HTERT RPE-1 (cell line): ENCODE measurements around the gene CTNND2.

ENCODE experiments used
- in situ Hi-C: fragments of 300-500 bp; cut with MboI; formaldehyde crosslinking; loops from 4 replicates; pipeline ENCODE4 v1.14.3; 2020; ENCODE audit warnings: low sequenced_read_pairs

The CTNND2 gene

DNA sequence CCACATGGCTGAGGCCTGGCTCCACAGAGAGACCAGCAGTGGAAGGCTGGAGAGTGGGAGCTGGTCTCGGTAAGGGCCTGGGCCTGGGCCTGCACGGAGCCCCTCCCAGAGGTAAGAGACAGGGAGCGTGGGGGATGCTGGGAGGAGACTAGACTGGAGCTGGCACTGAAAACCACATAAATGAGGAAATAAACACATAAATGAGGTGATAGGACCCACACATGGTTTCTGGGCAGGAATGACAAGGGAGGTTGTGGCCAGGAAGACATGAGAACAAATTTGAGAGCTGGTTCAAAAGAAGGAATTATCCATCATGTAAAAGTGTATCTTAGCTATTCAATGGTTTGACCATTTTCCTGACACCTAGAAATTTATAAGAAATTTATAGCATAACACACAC lies 691.5 kb downstream of the CTNND2 start:
- in situ Hi-C loops = no loop called here

DNA sequence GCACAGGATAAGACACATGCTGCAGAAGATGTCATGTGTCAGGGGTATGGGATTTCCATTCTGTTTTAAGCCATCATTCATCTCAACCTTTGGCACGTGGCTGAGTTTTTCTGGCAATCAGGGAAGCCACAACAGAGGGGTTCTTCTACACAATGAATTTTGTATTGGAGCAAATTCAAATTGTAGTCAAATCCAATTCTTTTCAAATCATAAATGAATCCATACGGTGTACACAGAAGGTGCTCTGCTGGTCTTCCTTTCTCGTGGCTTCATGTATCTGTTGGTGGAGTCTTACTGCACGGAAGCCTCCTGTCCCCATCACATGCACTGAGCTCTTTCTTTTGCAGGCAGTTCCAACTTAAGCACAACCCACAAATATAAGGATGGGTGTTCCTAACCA lies 706.5 kb downstream of the CTNND2 start:
- in situ Hi-C loops = no loop called here

DNA sequence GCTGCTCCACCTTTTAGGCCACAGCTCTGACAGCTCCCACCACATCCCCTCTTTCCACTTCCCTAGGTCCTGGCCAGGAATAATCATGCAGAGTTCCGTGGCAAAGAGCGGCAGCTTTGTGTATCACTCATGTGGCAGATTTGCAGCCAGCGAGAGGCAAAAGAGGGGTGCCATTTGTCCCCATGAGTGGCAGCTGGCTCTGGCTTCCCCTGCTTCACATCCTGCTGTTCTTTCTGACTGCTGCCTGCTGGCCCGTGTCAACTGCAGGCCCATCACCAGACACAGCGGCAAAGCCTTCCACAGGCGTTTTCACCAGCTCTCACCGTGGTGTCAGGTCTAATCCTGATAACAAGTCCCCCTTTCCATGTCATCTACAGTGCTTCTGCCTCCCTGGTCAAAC lies 712.6 kb downstream of the CTNND2 start:
- in situ Hi-C loops = no loop called here

DNA sequence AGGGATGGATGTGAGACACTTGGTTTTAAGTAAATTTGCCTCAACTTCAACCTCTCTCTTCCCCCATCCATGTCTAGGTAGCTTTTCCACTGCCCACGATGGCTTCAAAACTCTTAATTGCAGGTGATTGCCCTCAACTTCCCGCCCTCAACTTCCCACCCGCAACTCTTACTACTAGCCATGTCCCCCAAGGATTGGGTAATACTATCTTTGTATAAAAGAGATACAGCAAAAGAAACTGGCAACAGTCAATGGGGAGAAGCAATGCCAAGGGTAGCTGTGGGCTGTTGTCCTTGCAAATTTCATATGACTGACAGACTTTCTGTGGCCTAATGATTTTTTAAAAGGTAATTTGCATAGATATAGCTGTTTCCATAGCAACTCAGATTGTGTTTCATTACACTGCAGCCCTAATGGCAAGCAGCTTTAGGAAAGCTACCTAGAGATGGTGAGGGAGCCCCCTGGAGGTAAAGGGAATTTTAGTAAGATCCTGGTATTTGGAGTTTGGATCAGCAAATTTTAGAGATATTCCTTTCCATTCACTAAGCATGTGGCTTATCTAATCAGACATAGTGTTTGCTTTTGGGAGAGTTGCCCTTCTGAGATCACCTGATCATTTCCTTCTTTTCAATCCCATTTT lies 721.7 kb downstream of the CTNND2 start:
- in situ Hi-C loops = no loop called here

DNA sequence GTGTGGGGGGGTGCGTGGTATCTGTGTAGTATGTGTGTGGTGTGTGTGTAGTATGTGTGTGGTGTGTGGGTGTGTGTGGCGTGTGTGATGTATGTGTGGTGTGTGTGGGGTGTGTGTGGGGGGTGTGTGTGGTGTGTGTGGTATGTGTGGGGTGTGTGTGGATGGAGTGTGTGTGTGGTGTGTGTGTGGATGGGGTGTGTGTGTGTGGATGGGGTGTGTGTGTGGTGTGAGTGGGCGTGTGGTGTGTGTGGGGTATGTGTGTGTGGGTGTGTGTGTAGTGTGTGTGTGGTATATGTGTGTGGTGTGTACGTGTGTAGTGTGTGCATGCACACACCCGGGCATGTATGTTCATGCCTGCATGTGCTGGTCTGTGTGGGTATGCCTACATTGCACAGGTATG lies 722.3 kb downstream of the CTNND2 start:
- in situ Hi-C loops = no loop called here

DNA sequence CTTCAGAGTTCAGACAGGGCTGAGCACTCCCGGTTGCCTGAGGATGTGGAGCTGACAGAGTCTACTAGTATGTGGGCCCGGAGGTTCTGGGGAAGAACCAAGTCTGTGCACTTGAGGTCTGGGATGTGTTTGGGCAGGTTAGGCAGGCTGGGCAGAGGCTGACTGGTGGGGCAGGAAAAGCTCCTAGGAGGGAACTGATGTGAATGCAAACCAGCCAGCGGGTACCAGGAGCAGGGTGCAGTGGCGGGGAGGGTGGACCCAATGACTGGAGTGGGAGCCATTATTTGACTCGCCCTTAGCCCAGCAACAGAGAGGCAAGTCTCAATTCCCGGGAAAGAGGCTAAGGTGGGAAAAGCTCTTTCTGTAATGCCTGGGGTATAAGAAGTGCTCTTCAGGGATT lies 723.4 kb downstream of the CTNND2 start:
- in situ Hi-C loops = no loop called here

DNA sequence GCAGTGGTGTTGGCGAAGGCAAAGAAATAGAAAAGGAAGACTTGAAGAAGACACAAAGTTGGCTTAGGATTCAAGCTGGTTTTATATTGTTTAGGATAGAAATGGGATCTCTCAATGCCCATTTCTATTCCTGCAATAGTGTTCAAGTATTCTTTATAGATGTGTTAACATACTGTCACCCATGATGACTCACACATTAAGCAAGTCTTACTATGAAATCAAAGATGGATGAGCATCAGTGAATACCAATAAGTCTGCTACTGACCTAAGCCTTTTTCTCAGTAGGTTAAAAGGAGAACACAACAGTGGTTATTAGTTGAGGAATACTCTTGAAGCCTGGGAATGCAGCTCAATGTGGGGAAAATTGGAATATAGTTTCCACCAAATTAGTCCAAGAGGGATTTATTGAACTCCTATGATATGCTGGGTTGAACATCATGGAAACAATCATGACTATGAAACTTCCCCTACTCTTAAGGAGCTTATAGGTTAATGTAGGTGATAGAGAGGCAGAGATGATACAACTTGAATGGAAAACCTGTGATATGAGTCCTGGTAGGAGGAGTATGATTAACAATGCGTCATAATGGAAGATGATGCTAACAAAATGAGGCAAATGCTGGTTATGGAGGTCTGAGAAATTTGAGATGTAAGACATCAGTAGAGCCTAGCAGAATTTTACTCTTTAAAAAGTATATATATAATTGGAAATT lies 726.1 kb downstream of the CTNND2 start:
- in situ Hi-C loops = no loop called here

DNA sequence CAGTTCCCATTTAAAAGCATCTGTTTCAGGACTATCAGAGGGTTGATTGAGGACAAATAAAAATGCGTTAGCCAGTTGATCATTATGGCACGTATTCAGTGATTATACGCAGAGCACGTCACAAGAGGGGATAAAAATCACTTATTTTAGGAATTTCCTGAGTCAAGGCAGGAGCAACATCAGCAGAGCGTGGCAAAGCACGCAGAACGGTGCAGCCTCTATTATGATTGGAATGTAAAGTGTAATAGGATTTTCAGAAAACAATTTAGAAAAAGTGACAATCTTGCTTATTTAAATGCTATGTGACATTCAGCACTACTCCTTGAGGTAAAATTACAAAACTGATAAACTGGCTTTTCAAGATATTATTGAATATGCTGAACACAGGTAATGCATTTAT lies 729.7 kb downstream of the CTNND2 start:
- in situ Hi-C loops = no loop called here

DNA sequence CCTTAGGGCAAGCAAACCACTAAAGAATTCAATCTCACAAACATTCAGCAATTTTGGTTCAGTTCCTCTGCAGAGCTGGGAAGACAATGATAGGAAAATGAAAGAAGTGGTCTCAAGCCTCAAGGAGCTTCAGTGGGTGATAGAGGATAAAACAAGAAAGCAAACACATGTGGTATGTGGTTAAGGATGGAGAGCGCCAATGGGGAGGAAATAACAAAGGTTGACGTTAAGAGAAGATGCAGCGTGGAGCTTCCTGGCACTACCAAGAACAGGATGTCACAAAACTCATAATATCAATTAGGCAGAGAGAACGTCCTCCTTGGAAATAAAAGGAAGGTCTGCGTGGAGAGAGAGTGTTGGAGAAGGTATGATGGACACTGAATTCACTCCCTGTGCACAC lies 731.8 kb downstream of the CTNND2 start:
- in situ Hi-C loops = no loop called here

DNA sequence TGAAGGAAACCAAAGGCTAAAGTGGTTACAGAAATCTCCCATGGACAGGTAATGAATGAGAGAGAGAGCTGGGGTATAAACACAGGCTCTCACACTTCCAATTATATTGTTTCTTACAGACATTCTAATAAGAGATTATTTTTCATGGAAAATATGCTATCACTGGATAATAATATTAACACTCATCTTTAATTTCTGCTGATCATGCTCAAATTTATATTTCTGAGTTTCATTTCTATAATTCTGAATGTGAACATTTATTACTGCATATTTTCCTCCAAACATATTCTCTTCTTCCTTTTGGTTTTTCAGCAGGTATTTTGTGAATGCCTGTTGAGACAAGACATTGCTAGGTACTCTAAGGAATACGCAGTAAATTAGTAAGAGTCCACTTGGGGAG lies 733.0 kb downstream of the CTNND2 start:
- in situ Hi-C loops = no loop called here

DNA sequence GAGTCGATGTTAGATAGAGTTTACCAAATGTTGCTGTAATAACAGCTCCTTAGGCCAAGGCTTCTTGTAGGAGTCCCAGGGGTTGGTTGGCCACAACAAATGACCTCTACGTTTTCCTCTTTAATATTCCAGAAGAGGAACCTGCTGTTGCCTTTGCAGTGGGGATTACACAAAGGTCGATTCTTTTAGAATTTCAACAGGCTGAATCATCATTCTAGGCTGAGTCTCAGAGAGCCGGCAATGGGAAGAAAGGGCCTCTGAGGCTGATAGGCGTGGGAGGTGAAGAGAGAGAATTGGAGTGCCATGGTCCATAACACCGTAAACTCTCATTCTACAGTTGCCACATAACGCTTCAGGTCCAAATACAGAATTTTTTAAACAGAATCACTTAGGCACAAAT lies 737.3 kb downstream of the CTNND2 start:
- in situ Hi-C loops = no loop called here

DNA sequence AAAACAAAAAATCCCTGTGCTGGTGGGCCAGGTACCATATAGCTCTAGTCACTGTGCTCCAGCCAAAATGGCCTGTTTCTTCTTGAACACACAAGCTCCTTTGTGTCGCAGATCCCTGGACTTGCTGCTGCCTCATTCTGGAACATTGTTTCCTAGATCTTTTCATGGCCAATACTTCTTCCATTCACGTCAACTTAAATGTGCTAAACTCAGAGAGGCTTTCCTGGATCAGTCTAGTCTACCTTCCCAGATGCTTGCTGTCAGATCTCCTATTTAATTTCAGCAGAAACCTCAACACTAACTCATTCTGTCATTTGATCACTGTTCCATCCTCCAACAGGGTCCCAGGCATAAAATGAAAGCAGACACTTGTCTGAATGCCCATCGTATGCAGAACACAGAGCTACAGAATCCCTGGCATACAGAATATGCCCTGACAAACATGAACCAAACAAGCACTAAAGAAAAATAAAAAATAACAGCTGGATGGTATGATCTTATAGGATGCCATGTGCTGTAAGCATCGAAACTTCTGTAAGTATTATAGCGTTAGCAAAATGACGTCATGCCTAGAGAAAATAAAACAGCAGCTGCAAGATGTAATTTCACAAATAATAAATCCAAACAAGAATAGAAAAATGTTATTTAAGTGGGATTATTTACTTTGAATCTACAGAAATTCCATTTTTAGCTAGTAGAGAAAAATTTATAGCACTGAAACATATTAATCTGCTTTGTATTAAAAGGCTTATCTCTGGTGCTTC lies 739.5 kb downstream of the CTNND2 start:
- in situ Hi-C loops = no loop called here

DNA sequence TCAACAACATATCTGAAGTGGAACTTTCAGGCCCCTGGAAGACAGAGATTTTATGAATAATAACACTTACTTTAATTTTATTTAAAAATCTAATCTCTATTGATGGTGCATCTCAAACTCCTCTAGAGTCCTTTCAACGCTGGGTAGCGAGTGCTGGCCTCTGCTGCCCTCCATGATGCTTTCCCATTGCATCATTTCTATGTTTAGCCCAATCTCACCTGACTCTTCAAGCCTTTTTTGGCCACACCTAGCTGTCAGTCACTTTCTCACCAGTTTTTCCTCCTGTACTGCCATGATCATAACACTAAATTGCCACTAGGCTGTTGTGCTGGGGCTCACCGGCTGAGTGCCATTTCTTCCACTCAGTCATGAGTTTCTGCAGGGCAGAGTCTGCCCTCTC lies 747.1 kb downstream of the CTNND2 start:
- in situ Hi-C loops = no loop called here

DNA sequence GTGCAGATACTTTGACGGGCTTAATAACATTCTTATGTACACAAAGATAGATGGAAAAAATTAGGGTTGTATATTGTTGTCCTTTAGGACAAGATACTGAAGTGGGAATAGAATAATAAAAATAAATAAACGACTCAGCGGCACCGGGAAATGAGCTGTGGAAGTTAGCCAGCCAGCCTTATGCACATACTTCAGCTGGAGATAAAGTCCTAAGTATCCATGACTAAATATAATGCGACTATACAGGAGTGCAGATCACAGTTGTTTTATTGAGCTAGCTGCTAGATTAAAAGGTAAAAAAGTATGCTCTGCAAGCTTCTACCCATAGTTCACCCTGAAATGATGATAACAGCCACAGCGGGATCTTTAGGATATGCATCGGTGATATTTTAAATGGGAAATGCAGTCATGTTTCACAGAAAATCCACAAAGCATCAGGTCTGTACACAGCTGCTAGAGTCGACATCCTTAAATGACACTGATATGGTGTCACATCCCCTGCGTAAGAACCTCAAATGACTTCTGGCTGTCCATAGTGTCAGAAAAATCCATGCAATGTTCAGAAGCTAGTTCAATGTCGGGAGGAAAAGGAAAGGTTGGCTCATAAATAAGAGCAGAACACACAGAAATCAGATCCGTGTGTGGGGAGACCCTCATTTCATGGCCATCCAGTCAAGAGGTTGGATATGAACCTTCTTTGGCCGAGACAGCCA lies 750.4 kb downstream of the CTNND2 start:
- in situ Hi-C loops = no loop called here

DNA sequence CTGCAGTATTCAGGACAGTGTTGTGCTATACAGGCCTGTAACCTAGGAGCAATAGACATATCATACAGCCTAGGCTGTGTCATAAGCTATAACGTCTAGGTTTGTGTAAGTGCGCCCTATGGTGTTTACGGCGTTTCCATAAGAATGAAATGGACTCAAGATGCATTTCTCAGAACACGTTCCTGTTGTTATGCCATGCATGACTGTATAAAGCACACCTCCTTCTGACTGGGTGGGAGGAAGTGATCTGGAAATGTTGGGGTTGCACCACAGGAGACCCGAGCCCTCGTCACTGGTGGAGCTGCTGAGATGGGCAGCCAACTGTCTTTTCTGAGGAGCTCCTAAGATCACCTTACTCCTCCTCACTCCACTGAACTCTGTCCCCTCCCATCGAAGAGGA lies 751.9 kb downstream of the CTNND2 start:
- in situ Hi-C loops = no loop called here

DNA sequence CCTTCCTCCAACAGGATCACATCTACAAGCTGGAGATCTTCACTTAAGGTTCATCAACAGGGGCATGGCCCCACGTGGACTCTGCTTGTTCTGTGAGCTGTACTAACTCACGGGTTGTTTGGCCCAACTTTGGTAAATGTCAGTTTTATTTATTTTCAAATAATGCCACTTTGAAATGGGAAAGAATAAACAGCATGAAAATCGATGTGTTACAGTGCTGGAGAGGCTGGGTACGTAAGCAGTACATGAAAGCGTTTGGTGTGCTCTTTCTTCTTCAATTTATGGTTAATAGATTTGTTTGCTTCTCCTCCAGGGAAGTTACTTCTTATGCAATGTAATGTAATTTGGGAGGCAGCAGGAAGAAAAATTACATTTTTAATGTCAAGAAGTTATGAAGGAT lies 753.3 kb downstream of the CTNND2 start:
- in situ Hi-C loops = no loop called here

DNA sequence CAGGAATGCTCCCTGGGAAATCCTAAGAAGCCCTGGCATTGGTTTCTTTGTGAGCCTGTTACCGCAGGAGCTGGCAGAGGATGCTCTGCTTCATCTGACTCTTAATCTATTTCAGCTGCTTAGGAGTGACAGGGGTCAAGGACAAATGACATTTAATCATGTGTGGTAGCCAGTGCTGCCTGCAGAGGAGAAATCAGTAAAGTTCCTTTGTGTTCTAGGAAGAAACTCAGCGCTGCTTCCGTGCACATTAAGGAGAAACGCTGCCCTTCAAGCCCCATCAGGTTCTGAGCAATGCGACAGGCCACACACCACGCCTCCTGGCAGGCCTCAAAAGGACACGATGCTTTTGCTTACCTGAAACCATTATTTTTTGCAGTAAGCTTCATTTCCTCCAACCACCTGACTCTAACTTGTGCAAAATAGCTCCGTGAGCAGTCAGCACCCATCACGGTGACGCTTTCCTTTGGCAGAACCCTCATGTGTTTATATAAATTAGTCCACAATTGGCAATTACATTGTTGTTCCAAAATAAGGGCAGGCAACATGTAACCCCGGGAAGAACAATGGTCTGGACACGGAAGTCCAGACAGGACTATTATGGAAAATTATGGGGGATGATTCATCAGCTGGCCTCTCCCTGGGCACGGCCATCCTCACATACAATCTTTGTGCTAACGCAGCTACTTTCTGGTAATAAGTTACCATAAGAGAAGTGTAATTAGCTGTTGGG lies 755.3 kb downstream of the CTNND2 start:
- in situ Hi-C loops = no loop called here

DNA sequence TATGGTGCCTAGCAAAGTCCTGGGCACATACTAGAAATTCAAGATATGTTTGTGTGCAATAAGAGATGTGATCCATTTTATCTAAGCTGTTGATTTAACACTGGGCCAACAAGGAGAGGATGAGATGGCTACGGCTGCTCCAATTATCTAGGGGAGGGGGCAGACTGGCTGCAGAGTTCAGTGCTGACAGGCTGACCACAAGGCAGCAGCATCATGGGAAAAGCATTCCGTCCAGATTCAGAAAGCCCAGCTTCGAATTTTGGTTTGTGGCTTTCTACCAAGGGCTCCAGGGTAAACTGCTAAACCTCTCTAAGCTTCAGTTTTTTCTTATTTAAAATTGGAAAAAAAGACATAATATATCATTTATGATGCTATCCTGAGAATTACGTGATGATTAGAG lies 758.1 kb downstream of the CTNND2 start:
- in situ Hi-C loops = no loop called here

DNA sequence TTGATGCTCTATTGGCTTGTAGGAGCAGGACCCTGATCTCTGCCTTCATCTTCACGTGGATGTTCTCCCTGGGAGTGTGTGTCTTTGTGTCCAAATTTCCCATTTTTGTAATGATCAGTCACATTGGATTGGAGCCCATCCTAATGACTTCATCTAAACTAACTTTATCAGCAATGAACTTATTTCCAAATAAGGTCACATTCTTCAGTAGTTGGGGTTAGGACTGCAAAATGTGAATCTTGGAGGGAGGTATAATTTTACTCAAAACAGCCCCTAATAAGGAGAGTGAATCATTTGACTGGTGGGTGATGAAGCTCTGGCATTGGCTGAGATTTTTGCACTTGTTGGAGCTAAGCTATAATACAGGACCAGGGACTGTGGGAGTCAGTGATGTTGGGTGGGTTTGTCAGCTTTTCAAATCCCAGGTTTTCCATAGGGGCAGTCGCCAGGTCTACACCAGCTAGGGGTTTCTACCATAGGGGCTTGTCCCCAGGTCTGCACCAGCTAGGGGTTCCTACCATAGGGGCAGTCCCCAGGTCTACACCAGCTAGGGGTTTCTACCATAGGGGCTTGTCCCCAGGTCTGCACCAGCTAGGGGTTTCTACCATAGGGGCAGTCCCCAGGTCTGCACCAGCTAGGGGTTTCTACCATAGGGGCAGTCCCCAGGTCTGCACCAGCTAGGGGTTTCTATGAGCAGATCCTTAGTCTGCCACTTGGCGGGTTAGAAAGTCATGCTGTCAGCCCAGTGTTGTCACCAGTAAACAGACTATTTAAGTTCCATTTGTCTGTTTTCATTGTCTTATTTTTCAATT lies 760.6 kb downstream of the CTNND2 start:
- in situ Hi-C loops = no loop called here

DNA sequence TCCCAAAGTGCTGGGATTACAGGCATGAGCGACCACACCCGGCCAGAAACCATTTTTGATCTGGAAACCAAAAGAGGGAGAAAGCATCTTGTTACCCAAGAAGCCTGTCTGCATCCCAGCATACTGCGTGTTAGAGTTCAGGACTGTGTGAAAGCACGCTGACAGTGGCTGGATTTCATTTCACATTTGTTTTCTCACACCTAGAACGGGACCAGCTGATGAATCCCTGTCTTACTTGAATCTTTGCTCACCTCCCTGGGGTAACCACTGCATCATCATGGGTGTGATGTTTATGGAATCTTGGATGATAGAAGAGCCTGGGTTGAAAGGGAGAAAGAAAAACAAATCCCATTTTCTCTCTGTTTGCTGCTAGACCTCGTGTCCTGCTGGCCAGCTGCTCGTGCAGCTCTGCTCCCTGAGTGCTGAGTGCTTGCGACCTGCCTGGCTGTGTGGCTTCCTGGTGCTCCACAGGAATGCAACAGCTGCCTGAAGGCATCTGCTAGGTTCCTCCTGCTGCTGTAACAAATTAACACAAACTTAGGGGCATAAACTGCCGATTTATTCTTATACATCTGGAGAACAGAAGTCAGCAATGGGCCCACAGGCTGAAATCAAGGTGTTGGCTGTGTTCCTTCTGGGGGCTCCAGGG lies 764.9 kb downstream of the CTNND2 start:
- in situ Hi-C loops = no loop called here
